Measurements from ENCODE around the gene ISCA2.
A peak's percentile ranks its signal among the peaks of the same experiment; 100 is the strongest.

Gene ISCA2

DNA sequence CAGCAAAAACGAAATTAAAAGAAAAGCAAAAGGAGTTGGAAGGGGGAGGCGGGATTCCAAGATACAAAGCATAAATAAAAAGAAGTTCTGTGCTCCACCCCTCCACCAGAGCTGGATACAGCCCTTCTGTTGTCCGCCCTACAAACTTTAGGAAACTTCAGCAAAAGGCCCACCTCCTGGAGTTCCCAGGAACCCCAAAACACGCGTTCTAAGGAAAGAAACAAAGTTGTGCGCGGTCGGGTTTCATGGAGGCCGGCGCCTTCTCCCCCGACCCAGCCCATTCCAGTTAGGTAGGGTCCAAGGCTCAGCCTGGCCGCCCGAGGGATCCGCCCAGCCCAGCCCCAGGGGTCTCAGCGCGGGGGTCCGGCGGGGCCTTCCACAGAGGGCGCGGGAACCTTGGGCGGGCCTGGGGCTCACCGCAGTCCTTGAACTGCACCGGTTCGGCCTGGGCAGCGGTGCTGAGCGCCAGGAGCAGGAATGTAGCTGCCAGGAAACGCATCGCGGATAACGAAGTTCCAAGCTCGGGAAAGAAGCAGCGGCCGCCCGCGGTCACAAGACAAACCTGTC, 706 bp upstream of the ISCA2 start, which contains the start of gene NPC2:
NPC2 (minus strand) TSS at position 530 of the 567 bp plus-strand sequence; CDS start at position 499, 31 bp downstream.
- H3K4me3 ChIP-seq (ENCODE audit: low read length): peak within 1 kb of the TSS; percentile 98
- TF ChIP-seq, protein P1, sequence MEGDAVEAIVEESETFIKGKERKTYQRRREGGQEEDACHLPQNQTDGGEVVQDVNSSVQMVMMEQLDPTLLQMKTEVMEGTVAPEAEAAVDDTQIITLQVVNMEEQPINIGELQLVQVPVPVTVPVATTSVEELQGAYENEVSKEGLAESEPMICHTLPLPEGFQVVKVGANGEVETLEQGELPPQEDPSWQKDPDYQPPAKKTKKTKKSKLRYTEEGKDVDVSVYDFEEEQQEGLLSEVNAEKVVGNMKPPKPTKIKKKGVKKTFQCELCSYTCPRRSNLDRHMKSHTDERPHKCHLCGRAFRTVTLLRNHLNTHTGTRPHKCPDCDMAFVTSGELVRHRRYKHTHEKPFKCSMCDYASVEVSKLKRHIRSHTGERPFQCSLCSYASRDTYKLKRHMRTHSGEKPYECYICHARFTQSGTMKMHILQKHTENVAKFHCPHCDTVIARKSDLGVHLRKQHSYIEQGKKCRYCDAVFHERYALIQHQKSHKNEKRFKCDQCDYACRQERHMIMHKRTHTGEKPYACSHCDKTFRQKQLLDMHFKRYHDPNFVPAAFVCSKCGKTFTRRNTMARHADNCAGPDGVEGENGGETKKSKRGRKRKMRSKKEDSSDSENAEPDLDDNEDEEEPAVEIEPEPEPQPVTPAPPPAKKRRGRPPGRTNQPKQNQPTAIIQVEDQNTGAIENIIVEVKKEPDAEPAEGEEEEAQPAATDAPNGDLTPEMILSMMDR (IDR thresholded peaks at IDR 0.05; ENCODE audit: insufficient read depth, low read depth, low read length, missing control alignments): no peak
- no peak for DNase-seq (ENCODE audit: low read depth)

DNA sequence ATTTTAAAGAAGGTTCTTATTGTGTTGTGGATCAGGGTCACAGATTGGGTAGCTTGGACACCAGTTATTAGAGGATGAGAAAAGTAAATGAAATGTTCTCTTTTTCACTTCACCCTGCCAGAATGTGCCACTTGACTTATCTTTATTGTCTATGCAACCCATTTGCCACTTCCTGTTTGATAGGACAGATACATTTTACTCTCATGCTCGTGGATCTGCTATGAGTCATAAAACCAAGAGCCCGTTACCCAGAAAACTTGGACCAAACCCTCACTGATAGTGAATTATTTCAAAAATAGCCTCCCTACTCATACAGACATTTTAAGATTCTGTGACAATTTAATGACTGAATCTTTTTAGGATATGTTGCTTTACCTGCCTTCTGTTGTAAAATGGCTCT, 1.8 kb downstream of the ISCA2 start:
- DNase-seq (ENCODE audit: low read depth): no peak

DNA sequence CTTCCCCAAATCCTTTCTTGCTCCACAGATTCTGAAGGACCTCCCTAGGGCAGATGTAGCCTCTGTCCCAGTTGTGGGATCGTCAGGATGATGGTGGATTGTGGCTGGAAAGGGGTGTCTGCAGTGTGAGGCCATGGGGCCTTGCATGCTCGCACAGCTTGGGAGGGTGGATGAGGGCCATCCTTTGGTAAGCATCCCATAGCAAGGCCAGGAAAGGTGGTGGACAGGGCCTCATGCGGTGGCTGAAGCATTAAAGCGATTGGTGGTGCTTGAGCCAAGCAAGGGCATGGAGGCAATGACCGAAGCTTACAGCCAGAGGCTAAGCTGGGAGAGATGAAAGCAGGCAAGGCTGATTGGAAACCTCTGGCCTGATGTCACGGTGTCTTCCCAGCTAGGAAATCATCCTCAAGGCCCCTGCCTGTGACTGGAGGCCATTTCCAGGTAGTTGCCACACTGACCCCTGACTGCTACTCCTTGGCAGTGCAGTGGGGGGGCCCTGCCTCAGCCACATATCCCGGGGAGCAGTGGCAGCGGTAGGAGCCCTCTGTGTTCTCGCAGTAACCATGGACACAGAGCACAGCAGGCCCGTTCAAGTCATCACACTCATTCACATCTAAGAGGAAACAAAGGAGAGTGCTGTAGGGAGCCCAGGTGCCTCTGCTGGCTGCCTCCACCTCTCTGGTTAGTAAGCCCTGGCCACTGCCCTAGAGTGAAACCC, 7.0 kb downstream of the ISCA2 start:
- no peak overlapping the region for H3K4me3 ChIP-seq (ENCODE audit: low read length)
- TF ChIP-seq, protein P1 (IDR thresholded peaks at IDR 0.05; ENCODE audit: insufficient read depth, low read depth, low read length, missing control alignments): no peak
- no peak for DNase-seq (ENCODE audit: low read depth)

More for the DNA sequence above, 1.8 kb downstream of the ISCA2 start:
- TF ChIP-seq, protein P1 (IDR thresholded peaks at IDR 0.05; ENCODE audit: insufficient read depth, low read depth, low read length, missing control alignments): no peak
- H3K4me3 ChIP-seq (ENCODE audit: low read length): no peak overlapping the region

DNA sequence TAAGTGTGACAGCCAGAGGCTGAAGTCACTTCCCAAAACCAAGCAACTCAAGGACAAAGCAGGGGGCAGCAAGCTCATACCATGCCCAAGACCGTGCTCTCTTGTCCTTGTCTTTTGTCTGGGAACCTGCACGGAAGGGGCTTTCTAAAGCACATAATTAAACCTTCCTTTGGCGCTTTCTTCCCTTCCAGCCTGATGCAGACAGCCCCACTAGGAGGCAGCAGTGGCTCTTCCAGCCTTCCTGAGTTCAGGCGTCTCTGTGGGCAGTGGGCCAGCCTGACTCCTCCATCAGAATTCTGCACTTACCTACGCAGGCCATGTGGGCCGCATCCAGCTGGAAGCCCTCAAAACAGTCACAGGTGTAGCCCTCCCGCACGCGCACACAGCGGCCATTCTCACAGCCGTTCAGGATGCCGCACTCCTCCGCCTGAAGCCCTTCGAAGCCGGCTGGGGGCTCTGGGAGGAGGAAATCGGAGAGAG, 7.6 kb downstream of the ISCA2 start:
- TF ChIP-seq, protein P1 (IDR thresholded peaks at IDR 0.05; ENCODE audit: insufficient read depth, low read depth, low read length, missing control alignments): peak; percentile 87
- peak; percentile 75 for DNase-seq (ENCODE audit: low read depth)
- H3K4me3 ChIP-seq (ENCODE audit: low read length): no peak overlapping the region

DNA sequence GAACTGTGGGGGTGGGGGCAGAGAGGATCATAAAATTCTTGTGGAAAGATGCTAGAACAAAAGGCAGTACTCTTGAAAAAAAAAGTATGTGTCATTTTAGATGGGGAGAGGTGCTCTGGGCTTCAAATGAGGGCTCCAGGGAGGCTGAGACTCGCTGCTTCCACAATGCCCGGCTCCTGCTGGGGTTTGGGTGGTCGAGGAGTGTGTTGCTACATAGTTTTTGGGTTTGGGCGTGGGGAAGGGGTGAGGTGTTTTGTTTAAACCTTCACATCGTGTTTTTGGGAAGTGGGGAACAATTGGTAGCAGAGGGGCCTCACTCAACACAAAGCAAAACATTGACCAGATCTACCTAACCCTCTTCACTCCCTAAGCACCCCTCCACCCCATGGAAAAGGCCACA, 8.1 kb downstream of the ISCA2 start:
- no peak for DNase-seq (ENCODE audit: low read depth)
- TF ChIP-seq, protein P1 (IDR thresholded peaks at IDR 0.05; ENCODE audit: insufficient read depth, low read depth, low read length, missing control alignments): no peak
- H3K4me3 ChIP-seq (ENCODE audit: low read length): no peak overlapping the region

DNA sequence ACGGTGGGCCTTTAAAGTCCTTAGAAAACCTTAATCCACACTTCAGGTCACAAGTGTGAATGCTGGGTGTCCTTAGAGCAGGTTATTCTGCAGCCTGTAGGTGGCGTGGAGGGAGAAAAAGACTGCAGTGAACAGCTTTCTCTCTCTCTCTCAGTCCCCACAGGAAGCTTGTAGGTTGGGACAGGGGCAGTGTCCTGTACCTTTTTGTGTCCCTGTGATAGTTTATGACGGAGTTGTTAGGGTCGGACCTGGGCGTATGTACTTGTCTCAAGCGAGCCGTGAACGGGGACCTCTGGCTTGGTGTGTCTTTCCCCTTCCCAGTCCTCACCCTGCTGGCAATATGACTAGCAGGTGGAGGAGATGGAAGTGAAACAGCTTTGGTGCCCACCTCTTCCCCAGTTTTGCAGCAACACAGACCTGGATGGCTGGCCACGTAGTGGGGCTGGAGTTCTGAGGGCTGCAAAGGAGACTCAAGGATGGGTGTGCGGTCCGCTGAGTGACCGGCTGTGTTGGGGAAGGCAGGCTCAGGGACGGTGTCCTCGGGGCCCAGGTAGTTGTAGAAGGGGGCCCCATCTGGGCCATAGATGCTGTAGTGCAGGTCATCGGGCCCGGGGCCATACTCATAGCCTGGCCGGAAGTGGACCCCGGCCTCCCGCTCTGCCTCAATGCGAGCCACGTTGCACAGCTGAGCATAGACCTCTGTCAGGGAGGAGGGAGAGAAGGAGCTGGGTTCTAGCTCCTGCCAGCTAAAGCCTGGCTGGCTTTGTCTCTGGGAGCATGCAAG, 8.9 kb downstream of the ISCA2 start:
- TF ChIP-seq, protein P1 (IDR thresholded peaks at IDR 0.05; ENCODE audit: insufficient read depth, low read depth, low read length, missing control alignments): peak; percentile 77
- DNase-seq (ENCODE audit: low read depth): peak; percentile 65
- no peak overlapping the region for H3K4me3 ChIP-seq (ENCODE audit: low read length)

All from epithelial cell of esophagus (primary cell).